ENCODE data around the gene MLLT1.
"Not testable (repeated sequence)": the region's sequence is repeated elsewhere in the genome, so short reads cannot be mapped to it uniquely, and the experiment has no call there.

- TF ChIP-seq CTCF (IDR thresholded peaks at IDR 0.05; ENCODE audit: low read depth, low read length); POLR2A (IDR thresholded peaks at IDR 0.05; ENCODE audit: extremely low read depth, insufficient read length); MAX (IDR thresholded peaks at IDR 0.05; ENCODE audit: low read depth, low read length): not testable (repeated sequence)
These were observed 35.9 kb upstream of the MLLT1 start for GRCh38 chr19:6315646-6316045.
